SK-N-SH (cell line): Measurements from ENCODE around the gene GAL3ST3. TPM values are rescaled to one million over a fixed set of nuclear protein-coding genes. Genes with fewer than 3 reads are reported as not detected.

Experiments used
- CTCF ChIA-PET: fragments of 300-600, 350-600 bp; formaldehyde crosslinking; extraction: SDS; loops from one replicate; lab custom pipeline; 2021; lab: Yijun Ruan, JAX
- POLR2A ChIA-PET: fragments of 350-600 bp; sonication (Branson Sonifier 250); formaldehyde crosslinking; extraction: SDS; loops from one replicate; lab custom pipeline; 2020; ENCODE audit warnings: antibody characterized with exemption, inconsistent platforms; lab: Yijun Ruan, JAX
- DNase-seq: peaks from one replicate; pipeline ENCODE4 v3.0.0; 2012
- H2AFZ ChIP-seq: fragments of 200-600 bp; sonication (generic); 2 replicates; pipeline ENCODE4 v1.8.1; 2016; ENCODE audit warnings: antibody characterized with exemption, mild to moderate bottlenecking, low read depth
- H3F3A ChIP-seq: fragments of 200-600 bp; sonication (generic); replicated peaks from 2 replicates; pipeline ENCODE3; 2016; ENCODE audit warnings: antibody characterized with exemption, mild to moderate bottlenecking; ENCODE audit not compliant: insufficient read depth
- H3K27ac ChIP-seq, 2 experiments: fragments of 200-500 bp in 1 of 2; fragments of 200-600 bp in 1 of 2; sonication (Bioruptor generic) in 1 of 2; sonication (generic), shearing (Covaris generic) in 1 of 2; 2 replicates each; pipeline versions ENCODE4 v1.5.1 to v1.6.1; 2014 to 2016; ENCODE audit warnings: low read depth in 2 of 2, inconsistent platforms in 1 of 2, low read length in 1 of 2, mild to moderate bottlenecking in 1 of 2, mixed read lengths in 1 of 2
- H3K27me3 ChIP-seq: fragments of 200-600 bp; sonication (generic), shearing (Covaris generic); 2 replicates; pipeline ENCODE4 v1.6.1; 2016; ENCODE audit warnings: mixed run types; ENCODE audit not compliant: insufficient read depth
- H3K36me3 ChIP-seq, 2 experiments: fragments of 200-500 bp in 1 of 2; fragments of 200-600 bp in 1 of 2; sonication (Bioruptor generic) in 1 of 2; sonication (generic) in 1 of 2; replicated peaks in 1 of 2; 2 replicates each; pipeline versions ENCODE3 to v1.5.1; 2014 to 2016; ENCODE audit warnings: low read length in 1 of 2, mild to moderate bottlenecking in 1 of 2; ENCODE audit not compliant: insufficient read depth in 2 of 2, control insufficient read depth in 1 of 2
- H3K4me1 ChIP-seq, 2 experiments: fragments of 200-500 bp in 1 of 2; fragments of 200-600 bp in 1 of 2; sonication (Bioruptor generic) in 1 of 2; sonication (generic), shearing (Covaris generic) in 1 of 2; 2 replicates each; pipeline versions ENCODE4 v1.5.1 to v1.6.1; 2014 to 2016; ENCODE audit warnings: low read depth in 1 of 2, low read length in 1 of 2, mixed run types in 1 of 2; ENCODE audit not compliant: insufficient read depth in 2 of 2, control insufficient read depth in 1 of 2
- H3K4me2 ChIP-seq: fragments of 200-600 bp; sonication (generic), shearing (Covaris generic); 2 replicates; pipeline ENCODE4 v1.6.1; 2017; ENCODE audit warnings: mixed run types
- H3K4me3 ChIP-seq, 2 experiments: fragments of 200-500 bp in 1 of 2; fragments of 200-600 bp in 1 of 2; sonication (Bioruptor generic) in 1 of 2; sonication (generic), shearing (Covaris generic) in 1 of 2; 2 replicates each; pipeline versions ENCODE4 v1.5.1 to v1.8.1; 2014 to 2016; ENCODE audit warnings: low read depth in 2 of 2, inconsistent platforms in 1 of 2, low read length in 1 of 2, mild to moderate bottlenecking in 1 of 2, mixed read lengths in 1 of 2, moderate library complexity in 1 of 2
- H3K79me2 ChIP-seq: fragments of 200-600 bp; sonication (generic); 2 replicates; pipeline ENCODE4 v1.8.1; 2017; ENCODE audit warnings: mild to moderate bottlenecking; ENCODE audit not compliant: insufficient read depth
- H3K9ac ChIP-seq: fragments of 200-600 bp; sonication (generic); 2 replicates; pipeline ENCODE4 v1.6.1; 2017; ENCODE audit warnings: mixed run types
- H3K9me2 ChIP-seq: fragments of 200-600 bp; sonication (generic); 2 replicates; pipeline ENCODE4 v1.6.1; 2017; ENCODE audit warnings: mixed run types
- H3K9me3 ChIP-seq: fragments of 200-600 bp; sonication (generic); 2 replicates; pipeline ENCODE4 v1.6.1; 2017; ENCODE audit warnings: mixed run types, mild to moderate bottlenecking, moderate library complexity
- H4K20me1 ChIP-seq: fragments of 200-600 bp; sonication (generic); 2 replicates; pipeline ENCODE4 v1.6.1; 2017; ENCODE audit warnings: mild to moderate bottlenecking, mixed run types; ENCODE audit not compliant: insufficient read depth
- CTCF ChIP-seq: fragments of 200-600 bp; sonication (generic); IDR thresholded peaks from 2 replicates; pipeline ENCODE4 v1.6.1; 2017; ENCODE audit warnings: antibody characterized with exemption, mild to moderate bottlenecking, moderate library complexity
- GABPA ChIP-seq: IDR thresholded peaks from 2 replicates; pipeline ENCODE4 v1.4.0; 2012; ENCODE audit warnings: low read depth, mild to moderate bottlenecking
- MAX ChIP-seq: IDR thresholded peaks from 2 replicates; pipeline ENCODE4 v1.4.0; 2012; ENCODE audit warnings: low read depth
- NFIC ChIP-seq: IDR thresholded peaks from 2 replicates; pipeline ENCODE4 v1.4.0; 2012; ENCODE audit warnings: borderline replicate concordance
- POLR2AphosphoS5 ChIP-seq: IDR thresholded peaks from 2 replicates; pipeline ENCODE4 v1.6.1; 2012; ENCODE audit warnings: low read depth, low read length
- WGBS: methylation state at CpG from one replicate; pipeline ENCODE4 v1.1.6; 2017; ENCODE audit warnings: low lambda C conversion rate; 5-methylcytosine and 5-hydroxymethylcytosine counted together
- polyA plus RNA-seq, 3 experiments: library from polyadenylated mRNA; depleted of rRNA; stranded (reverse); fragments of >200 nt; gene quantifications; 2 replicates each; pipeline ENCODE4 v1.2.3, GENCODE V29; 2012

GAL3ST3 gene
- polyA plus RNA-seq, 1 of the 3 experiments (the other 2 are of a cell fraction): 3.2 TPM

DNA sequence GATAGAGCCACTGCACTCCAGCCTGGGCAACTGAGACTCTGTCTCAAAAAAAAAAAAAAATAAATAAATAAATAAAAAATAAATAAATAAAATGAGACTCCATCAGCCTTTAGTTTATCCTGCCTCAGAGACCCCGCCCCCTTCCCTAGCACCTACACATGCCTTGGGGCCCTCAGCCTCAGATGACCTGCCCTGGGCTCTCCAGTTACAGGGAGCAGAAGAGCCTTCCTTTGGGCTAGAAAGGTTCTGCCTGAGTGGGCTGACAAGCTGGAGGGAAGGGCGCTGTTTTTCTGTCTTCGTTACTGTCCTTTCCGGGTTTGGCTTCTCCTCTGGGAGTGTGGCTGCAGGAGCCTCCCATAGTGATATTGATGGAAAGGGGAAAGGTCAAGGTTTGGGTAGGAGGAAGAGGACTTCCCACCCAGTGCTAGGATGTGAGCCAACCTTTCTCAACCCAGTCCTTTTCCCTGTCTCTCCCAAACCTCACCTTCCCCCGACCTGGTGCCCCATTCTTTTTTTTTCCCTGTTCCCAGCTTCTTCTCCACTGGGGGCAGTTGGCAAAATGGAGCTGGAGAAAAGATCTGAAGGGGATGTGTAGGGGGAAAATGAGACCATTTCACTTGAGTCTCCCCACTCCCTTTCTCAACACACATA lies 1.7 kb upstream of the GAL3ST3 start:
- no peaks in the 10 kb centered on the region for H4K20me1 ChIP-seq
- H3K4me3 ChIP-seq: no peak overlapping the region
- 96% methylated on average over 5 of the region's 5 CpGs for WGBS
- no peak overlapping the region; the same call in 1 of the 2 replicates for H2AFZ ChIP-seq
- peak overlapping the region; percentile 95; the same call in 1 of the 2 replicates for H3K9ac ChIP-seq
- no peaks in the 10 kb centered on the region for H3K9me3 ChIP-seq
- H3F3A ChIP-seq: peaks cover 4% of the 10 kb centered on the region
- POLR2A ChIA-PET: interaction anchor here (2.4 kb wide), 1 partner anchor 48 kb away, joined by 8 read pairs; the partner anchor contains the start of gene BANF1
- H3K4me2 ChIP-seq: peak overlapping the region; percentile 86
- TF ChIP-seq GABPA (no peak), CTCF (peak; percentile 18; the same call in 1 of the 2 replicates)
- peaks cover 14 to 23% of the 10 kb centered on the region in 2 experiments for H3K36me3 ChIP-seq
- H3K79me2 ChIP-seq: peaks cover 36% of the 10 kb centered on the region
- no peaks in the 10 kb centered on the region for H3K27me3 ChIP-seq
- peak; percentile 46 for DNase-seq
- CTCF ChIA-PET: interaction anchor here (0.7 to 6.7 kb wide), 5 partner anchors 17 to 166 kb away, joined by 3 to 101 read pairs (median 3); partner anchors contain the start of genes BANF1, EIF1AD and PACS1
- H3K4me1 ChIP-seq: peaks cover 15 to 41% of the 10 kb centered on the region in 2 experiments; a peak in 2 of 4 replicates
- no peaks in the 10 kb centered on the region for H3K9me2 ChIP-seq
- peak overlapping the region; percentile 81 to 94 for H3K27ac ChIP-seq

DNA sequence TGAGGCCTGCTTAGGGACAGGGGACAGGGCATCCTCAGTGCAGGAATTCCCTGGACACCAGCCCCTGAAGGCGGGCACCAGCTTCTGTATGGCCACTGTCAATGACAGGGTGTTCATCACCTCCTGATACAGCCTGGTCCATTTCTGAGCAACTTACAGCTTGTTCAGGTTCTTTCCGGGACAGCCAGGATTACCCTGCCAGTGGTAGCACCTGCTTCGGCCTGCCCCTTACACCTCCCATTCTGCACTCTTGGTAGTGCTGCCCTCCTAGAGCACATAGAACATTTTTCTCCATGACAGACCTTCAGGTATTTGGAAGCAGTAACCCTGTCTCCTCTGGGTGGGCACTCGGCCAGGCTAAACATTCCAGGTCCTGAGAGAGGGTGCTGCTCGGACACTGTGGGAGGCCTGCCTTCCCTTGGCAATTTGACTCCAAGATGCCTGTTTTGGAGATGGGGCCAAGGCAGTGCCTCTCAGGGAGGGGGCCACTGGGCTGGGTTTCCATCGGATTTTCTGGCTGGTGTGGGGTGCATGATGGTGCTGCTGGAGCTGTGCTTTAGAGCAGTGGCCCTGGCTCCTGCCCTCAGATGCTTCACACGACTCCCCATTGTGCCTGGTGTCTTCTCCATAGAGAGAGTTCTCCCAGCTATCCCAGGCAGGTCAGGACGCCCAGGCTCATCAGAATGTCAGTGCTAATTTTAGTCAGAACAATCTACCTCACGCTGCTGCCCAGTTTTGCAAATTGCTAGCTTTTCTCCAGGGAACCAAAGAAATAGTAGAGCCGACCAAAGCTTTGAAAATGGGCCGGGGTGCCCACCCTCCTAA lies 1.2 kb downstream of the GAL3ST3 start:
- no peaks in the 10 kb centered on the region for H3K9me3 ChIP-seq
- H3K9ac ChIP-seq: no peak overlapping the region
- ChIA-PET CTCF (interaction anchor here (0.8 to 5.8 kb wide), 5 partner anchors 20 to 211 kb away, joined by 3 to 46 read pairs (median 5); partner anchors contain the start of gene PACS1), POLR2A (interaction anchor here (0.6 kb wide), 1 partner anchor 393 kb away, joined by 3 read pairs; no protein-coding TSS in a partner anchor)
- H3K9me2 ChIP-seq: no peaks in the 10 kb centered on the region
- peak overlapping the region; percentile 66; the same call in 1 of the 2 replicates for H3K4me2 ChIP-seq
- peaks cover 0 to 3% of the 10 kb centered on the region in 2 experiments for H3K36me3 ChIP-seq
- WGBS: 82% methylated on average over 9 of the region's 11 CpGs
- H3K4me3 ChIP-seq: peak overlapping the region in 1 of 2 experiments; percentile 59; a peak in 1 of 4 replicates
- peaks cover 12% of the 10 kb centered on the region for H3F3A ChIP-seq
- H3K79me2 ChIP-seq: peaks cover 6% of the 10 kb centered on the region
- peaks cover 15 to 43% of the 10 kb centered on the region in 2 experiments; a peak in 2 of 4 replicates for H3K4me1 ChIP-seq
- H2AFZ ChIP-seq: no peak overlapping the region
- DNase-seq: no peak
- peak; percentile 35; the same call in 1 of the 2 replicates for TF ChIP-seq NFIC
- no peak for TF ChIP-seq POLR2AphosphoS5
- no peak for TF ChIP-seq MAX
- no peak overlapping the region for H3K27ac ChIP-seq
- no peaks in the 10 kb centered on the region for H3K27me3 ChIP-seq
- H4K20me1 ChIP-seq: no peaks in the 10 kb centered on the region
